ENCODE measurements around the gene TAGLN.

Gene TAGLN

DNA sequence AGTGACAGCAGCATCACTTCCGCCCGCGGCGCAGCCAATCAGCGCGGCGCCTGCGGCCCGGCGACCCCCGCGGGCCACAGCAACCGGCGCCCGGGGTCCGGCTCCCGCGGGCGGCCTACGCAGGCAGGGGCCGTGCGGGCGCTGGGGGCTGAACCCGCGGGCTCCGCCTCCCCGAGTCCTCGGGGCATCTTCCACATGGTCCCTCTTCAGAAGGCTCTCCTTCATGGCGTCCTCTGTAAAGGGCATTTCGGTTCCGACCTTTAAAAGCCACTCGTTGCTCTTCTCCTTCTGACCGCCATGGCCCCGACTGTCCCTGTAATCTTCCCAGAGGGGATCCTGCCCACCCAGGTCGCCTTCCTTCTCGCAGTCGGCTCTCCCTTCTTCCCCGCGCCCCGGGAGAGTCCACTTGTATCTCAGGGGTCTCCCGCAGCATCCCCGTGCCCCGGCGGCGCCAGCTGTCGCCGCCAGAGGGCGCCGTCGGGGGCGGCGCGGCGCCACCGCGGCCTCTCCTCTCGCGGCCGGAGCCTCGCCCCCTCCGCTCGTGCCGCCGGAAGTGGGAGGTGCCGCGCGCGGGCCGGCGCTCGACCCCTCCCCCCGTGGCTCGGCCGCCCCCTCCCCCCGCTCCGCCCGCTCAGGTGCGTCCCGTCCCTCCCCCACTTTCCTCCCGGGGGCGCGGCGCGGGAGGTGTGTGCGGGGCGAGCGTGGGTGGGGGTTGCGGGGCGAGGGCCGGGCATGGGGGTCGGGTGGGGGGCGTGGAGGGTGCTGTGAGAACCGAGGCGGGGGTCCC, 33.1 kb downstream of the TAGLN start, which contains the start of gene RNF214:
Gene RNF214, plus strand, starts transcription at position 580 of the 787 bp plus-strand sequence. CDS start 1,602 bp downstream, outside the sequence.
- DNase-seq: peak; percentile 74

DNA sequence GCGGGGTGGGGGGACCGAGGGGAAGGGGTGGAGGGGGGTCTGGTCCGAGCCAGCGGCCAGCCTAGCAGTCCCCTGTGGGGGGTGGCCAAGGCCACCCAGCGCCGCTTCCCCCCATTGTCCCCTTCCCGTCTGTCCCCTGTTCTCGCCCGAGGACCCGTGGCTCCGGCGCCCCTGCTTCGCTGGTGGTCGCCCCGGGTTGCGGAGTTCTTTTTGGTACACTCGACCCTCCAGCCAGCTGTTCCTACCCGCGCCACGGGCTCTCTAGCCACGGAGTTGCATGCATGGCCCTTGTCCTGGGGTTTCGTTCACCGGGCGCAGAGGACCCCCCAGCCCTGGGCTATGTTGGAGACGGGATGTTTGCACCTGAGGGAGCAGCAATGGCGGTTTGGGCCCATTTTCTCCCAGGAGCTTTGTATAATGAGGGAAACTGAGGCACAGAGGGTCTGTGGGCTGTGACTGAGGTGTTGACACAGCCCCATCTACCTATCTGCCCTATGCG, 33.8 kb downstream of the TAGLN start:
- DNase-seq: no peak

DNA sequence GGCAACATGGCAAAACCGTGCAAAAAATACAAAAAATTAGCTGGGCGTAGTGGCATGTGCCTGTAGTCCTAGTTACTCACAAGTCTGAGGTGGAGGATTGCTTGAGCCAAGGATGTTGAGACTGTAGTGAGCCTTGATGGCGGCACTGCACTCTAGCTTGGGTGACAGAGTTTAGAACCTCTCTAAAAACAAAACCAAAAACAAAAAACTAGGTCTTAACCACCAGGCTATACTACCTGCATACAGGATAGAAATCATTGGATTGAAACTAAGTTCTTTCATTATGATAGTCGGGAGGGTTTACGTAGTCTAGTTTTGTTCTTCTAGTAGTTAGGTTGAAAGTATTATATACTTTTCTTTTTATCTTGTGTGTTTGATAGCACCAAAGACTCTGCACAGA, 39.1 kb downstream of the TAGLN start:
- DNase-seq: no peak

DNA sequence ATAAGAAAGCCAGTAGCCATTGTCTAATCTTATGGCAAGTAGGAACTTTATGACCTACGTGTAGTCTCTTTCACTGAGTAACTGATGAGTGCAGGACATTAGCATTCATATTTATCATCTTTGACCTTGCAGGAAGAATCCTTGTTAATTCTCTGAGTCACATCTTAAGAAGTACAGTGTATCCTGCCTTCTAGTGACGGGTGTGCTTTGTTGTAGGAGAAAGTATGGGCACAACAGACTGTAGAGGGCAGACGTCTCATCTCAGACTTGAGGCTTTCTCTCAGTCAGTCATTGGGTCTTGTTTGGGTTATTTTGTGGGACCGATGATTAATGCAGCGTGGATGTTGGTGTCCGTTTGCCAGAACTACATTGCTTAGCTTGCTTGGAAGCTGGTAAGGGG, 40.1 kb downstream of the TAGLN start:
- no peak for DNase-seq

DNA sequence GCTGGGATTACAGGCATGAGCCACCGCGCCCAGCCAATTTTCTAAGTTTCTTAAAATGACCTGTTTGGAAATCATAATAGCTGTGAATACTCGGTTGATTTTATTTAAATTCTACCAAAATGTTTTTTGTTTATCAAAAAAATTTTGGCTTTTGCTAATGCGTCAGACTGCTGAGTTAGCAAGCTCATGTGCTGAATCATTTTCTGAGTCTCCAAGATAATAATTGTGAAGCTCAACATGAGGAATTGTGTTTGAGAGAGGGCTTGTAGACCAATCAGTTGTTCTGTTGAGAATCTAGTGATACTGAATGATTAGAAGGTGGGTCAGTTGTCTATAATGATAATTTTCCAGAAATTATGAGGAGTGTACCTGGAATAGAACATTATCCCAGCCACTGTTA, 49.2 kb downstream of the TAGLN start:
- DNase-seq: no peak

DNA sequence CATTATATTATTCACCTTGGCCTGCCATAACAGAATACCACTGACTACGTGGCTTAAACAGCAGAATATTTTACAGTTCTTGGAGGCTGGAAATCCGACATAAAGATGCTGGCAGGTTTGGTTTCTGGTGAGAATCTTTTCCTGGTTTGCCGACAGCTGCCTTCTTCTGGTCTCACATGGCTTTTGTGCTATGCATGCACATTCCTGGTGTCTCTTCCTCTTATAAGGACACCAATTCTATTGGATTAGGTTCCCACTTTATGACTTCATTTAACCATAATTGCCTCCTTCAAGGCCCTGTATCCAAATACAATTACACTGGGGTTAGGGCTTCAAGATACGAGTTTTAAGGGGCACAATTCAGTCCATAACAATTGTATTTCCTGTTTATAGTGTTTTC, 50.4 kb downstream of the TAGLN start:
- no peak for DNase-seq

DNA sequence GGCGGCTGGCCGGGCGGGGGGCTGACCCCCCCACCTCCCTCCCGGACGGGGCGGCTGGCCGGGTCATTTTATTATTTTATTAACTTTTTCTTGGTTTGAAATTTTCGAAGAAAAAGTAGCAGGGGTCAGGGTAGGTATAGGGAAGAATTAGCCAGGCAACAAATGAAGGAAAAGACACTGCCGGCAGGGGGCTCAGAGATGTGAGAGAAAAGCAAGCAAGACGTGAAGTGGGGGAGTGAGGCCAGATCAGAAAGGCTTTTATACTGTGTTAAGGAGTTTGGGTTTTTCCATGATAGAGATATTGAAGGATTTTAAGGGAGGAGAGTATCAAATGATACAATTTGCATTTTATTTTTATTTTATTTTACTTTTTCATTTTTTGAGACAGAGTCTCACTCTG, 52.3 kb downstream of the TAGLN start:
- no peak for DNase-seq

DNA sequence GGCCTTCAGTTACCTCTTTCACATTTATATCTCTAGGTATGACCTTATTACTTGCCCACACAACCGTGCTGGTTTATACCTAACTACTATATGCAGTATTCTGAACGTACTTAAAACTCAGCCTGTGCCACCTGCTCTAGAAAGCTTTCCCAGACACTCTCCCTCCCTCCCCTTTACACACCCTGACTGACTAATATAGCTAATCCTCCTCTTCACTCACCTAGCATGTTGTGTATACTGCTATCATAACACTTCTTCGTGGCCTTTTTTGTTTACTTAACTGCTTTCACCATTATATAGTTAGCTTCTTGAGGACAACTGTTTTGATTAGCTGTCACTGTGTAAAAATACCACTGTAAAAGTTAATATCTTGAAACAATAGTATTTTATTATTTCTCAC, 56.8 kb downstream of the TAGLN start:
- no peak for DNase-seq

DNA sequence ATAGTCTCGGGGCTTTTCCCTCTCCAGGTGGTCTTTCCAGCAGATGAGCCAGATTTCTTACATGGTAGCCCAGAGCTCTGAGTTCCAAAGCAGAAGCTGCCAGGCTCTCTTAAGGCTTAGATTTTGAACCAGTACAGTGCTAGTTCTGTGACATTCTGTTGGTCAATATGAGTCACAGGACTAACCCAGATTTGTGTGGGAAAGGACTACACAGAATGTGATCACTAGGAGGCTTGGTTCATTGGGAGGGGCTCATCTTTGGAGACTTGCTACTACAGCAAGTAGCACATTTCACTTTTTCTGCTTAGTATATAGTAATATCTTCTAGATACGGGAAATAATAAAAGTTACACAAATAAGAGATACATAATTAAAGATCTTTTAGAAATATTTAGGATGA, 57.4 kb downstream of the TAGLN start:
- no peak for DNase-seq
